HEK293 (cell line): Measurements from ENCODE around the gene MS4A1.

Experiments
- CTCF ChIA-PET: fragments of 350-600 bp; formaldehyde crosslinking; extraction: SDS; loops from one replicate; lab custom pipeline; 2021; ENCODE audit warnings: antibody characterized with exemption; lab: Yijun Ruan, JAX
- POLR2A ChIA-PET: fragments of 300-600 bp; formaldehyde crosslinking; extraction: SDS; loops from one replicate; lab custom pipeline; 2020; ENCODE audit warnings: antibody characterized with exemption, inconsistent platforms; lab: Yijun Ruan, JAX
- H3K27ac ChIP-seq: fragments of 200-500 bp; sonication (Bioruptor generic); 2 replicates; pipeline ENCODE4 v1.5.1; 2014; ENCODE audit warnings: low read depth, low read length, control low read depth, inconsistent platforms; ENCODE audit errors: extremely low read depth
- H3K36me3 ChIP-seq, 2 experiments: fragments of 200-500 bp in 1 of 2; sonication (Bioruptor generic) in 1 of 2; 1 replicate in 1 of 2; 2 replicates in 1 of 2; pipeline ENCODE4 v1.5.1; 2014 to 2017; ENCODE audit warnings: inconsistent platforms in 2 of 2, low read length in 2 of 2; ENCODE audit not compliant: control insufficient read depth in 2 of 2, insufficient read depth in 1 of 2
- H3K4me1 ChIP-seq: fragments of 200-500 bp; sonication (Bioruptor generic); 2 replicates; pipeline ENCODE4 v1.5.1; 2014; ENCODE audit warnings: mild to moderate bottlenecking, low read length, inconsistent platforms; ENCODE audit not compliant: control insufficient read depth, insufficient read depth
- H3K4me3 ChIP-seq: 2 replicates; pipeline ENCODE4 v1.5.1; 2011; ENCODE audit warnings: low read depth, mild to moderate bottlenecking, control low read depth, low read length, moderate library complexity
- H3K9me3 ChIP-seq: fragments of 200-500 bp; sonication (Bioruptor generic); 2 replicates; pipeline ENCODE4 v1.5.1; 2014; ENCODE audit warnings: low read depth, low read length, inconsistent platforms; ENCODE audit not compliant: control insufficient read depth, insufficient read depth
- KLF17 ChIP-seq: fragments of 450-650 bp; formaldehyde crosslinking; IDR thresholded peaks from 2 replicates; pipeline ENCODE4 v1.5.1; 2016; ENCODE audit warnings: missing biosample characterization, missing genetic modification characterization
- KLF8 ChIP-seq: fragments of 450-650 bp; formaldehyde crosslinking; IDR thresholded peaks from 2 replicates; pipeline ENCODE4 v1.5.1; 2016; ENCODE audit warnings: missing biosample characterization, missing genetic modification characterization
- PRDM4 ChIP-seq: fragments of 450-650 bp; formaldehyde crosslinking; IDR thresholded peaks from 2 replicates; pipeline ENCODE4 v1.5.1; 2017; ENCODE audit warnings: missing biosample characterization, missing genetic modification characterization
- ZEB2 ChIP-seq: fragments of 450-650 bp; formaldehyde crosslinking; IDR thresholded peaks from 2 replicates; pipeline ENCODE4 v1.5.1; 2016; ENCODE audit warnings: missing biosample characterization, missing genetic modification characterization
- ZFHX2 ChIP-seq: fragments of 450-650 bp; formaldehyde crosslinking; conservative IDR thresholded peaks from 2 replicates; pipeline ENCODE4 v1.5.1; 2016; ENCODE audit warnings: missing biosample characterization, missing genetic modification characterization
- ZFP37 ChIP-seq: fragments of 450-650 bp; formaldehyde crosslinking; IDR thresholded peaks from 2 replicates; pipeline ENCODE4 v1.5.1; 2016; ENCODE audit warnings: missing biosample characterization, missing genetic modification characterization
- ZFP69B ChIP-seq: fragments of 450-650 bp; formaldehyde crosslinking; IDR thresholded peaks from 2 replicates; pipeline ENCODE4 v1.5.1; 2016; ENCODE audit warnings: missing biosample characterization, missing genetic modification characterization
- ZIC2 ChIP-seq: fragments of 450-650 bp; formaldehyde crosslinking; IDR thresholded peaks from 2 replicates; pipeline ENCODE4 v1.5.1; 2016; ENCODE audit warnings: missing biosample characterization, missing genetic modification characterization
- ZNF184 ChIP-seq: fragments of 450-650 bp; IDR thresholded peaks from 2 replicates; pipeline ENCODE4 v1.5.1; 2018; ENCODE audit warnings: missing biosample characterization, mild to moderate bottlenecking, missing genetic modification characterization
- ZNF24 ChIP-seq: fragments of 450-650 bp; formaldehyde crosslinking; IDR thresholded peaks from 2 replicates; pipeline ENCODE4 v1.5.1; 2016; ENCODE audit warnings: missing biosample characterization, missing genetic modification characterization
- ZNF26 ChIP-seq: fragments of 450-650 bp; formaldehyde crosslinking; IDR thresholded peaks from 2 replicates; pipeline ENCODE4 v1.5.1; 2016; ENCODE audit warnings: missing biosample characterization, missing genetic modification characterization
- ZNF473 ChIP-seq: fragments of 450-650 bp; formaldehyde crosslinking; IDR thresholded peaks from 2 replicates; pipeline ENCODE4 v1.5.1; 2017; ENCODE audit warnings: missing biosample characterization, missing genetic modification characterization
- ZNF530 ChIP-seq: fragments of 450-650 bp; formaldehyde crosslinking; IDR thresholded peaks from 2 replicates; pipeline ENCODE4 v1.5.1; 2016; ENCODE audit warnings: low read depth, missing biosample characterization, missing genetic modification characterization
- ZNF626 ChIP-seq: fragments of 450-650 bp; sonication (Bioruptor Pico); formaldehyde crosslinking; IDR thresholded peaks from 2 replicates; pipeline ENCODE4 v1.5.1; 2018; ENCODE audit warnings: missing biosample characterization, missing genetic modification characterization, inconsistent platforms
- ZNF670 ChIP-seq: fragments of 450-650 bp; formaldehyde crosslinking; IDR thresholded peaks from 2 replicates; pipeline ENCODE4 v1.5.1; 2016; ENCODE audit warnings: missing biosample characterization, missing genetic modification characterization, low read depth
- ZXDB ChIP-seq: fragments of 450-650 bp; formaldehyde crosslinking; IDR thresholded peaks from 2 replicates; pipeline ENCODE4 v1.5.1; 2016; ENCODE audit warnings: missing biosample characterization, missing genetic modification characterization

MS4A1 gene

GRCh38 chr11:60512651-60513225, 57.1 kb downstream of the MS4A1 start (continued):
- TF ChIP-seq ZFP69B = no peak
- no peak for TF ChIP-seq ZNF530 (tag by site-specific recombination)
- TF ChIP-seq PRDM4 = no peak

GRCh38 chr11:60513496-60514460, 58.1 kb downstream of the MS4A1 start:
- Histone ChIP-seq H3K9me3 (no peaks in the 10 kb centered on the region), H3K27ac (no peak overlapping the region), H3K4me3 (no peak overlapping the region), H3K36me3 (no peaks in the 10 kb centered on the region), H3K4me1 (no peaks in the 10 kb centered on the region)
- CTCF ChIA-PET = no interaction called here
- no peak for TF ChIP-seq ZFHX2
- TF ChIP-seq ZFP37 = no peak
- POLR2A ChIA-PET = no interaction called here

- no peak within 1 kb of the TSS for H3K4me3 ChIP-seq
- TF ChIP-seq ZNF26 (tag by site-specific recombination) (no peak), ZNF24 (tag by site-specific recombination) (no peak), ZXDB (tag by site-specific recombination) (no peak), ZNF184 (tag by site-specific recombination) (no peak), ZNF626 (tag by site-specific recombination) (no peak), ZIC2 (tag by site-specific recombination) (no peak), ZEB2 (tag by site-specific recombination) (no peak), ZNF670 (tag by site-specific recombination) (no peak), ZNF473 (tag by site-specific recombination) (no peak), KLF17 (no peak), KLF8 (tag by site-specific recombination) (no peak), ZFP69B (no peak)
- no peaks in the 10 kb centered on the region for H3K36me3 ChIP-seq
- POLR2A ChIA-PET = no interaction called here
- no peak within 1 kb of the TSS for H3K27ac ChIP-seq
- H3K4me1 ChIP-seq = no peaks in the 10 kb centered on the region
- CTCF ChIA-PET = no interaction called here
- H3K9me3 ChIP-seq = no peaks in the 10 kb centered on the region
Observed at GRCh38 chr11:60515144-60515855, 59.7 kb downstream of the MS4A1 start, which contains the start of gene MS4A13. Gene MS4A13, plus strand, starts transcription at chr11:60515392. Its CDS starts 2,692 bp downstream, at chr11:60518084.
